ENCODE data around the gene TRIM24. TPM values are rescaled to one million over a fixed set of nuclear protein-coding genes. Genes with fewer than 3 reads are reported as not detected.
A peak's percentile ranks its signal among the peaks of the same experiment; 100 is the strongest.
"Not testable (repeated sequence)": the region's sequence is repeated elsewhere in the genome, so short reads cannot be mapped to it uniquely, and the experiment has no call there.

TRIM24 gene
- total and polyA plus RNA-seq, 7 experiments from 2014 or later, result 8.1 to 19.3 (median 17.7) TPM

DNA sequence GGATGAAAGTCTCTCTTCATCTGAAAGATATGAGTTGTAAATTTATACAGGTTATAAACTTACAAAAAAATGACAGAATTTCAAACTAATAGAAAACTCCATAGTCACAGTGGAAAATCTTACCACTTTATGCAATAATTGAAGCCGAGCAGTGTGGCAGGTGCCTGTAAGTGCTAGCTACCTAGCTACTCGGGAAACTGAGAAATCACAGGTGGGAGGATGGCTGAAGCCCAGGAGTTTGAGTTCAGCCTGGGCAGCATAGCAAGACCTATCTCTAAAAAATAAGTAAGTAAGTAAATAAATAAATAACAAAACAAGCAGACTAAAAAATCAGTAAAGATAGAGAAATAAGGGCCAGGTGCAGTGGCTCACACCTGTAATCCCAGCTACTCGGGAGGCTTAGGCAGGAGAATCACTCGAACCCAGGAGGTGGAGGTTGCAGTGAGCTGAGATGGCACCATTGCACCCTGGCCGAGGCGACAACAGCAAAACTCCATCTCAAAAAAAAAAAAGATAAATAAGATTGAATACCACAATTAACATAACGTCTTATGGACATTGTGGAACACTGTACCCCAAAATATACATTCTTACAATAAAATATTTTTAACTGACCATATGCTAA lies 61.9 kb downstream of the TRIM24 start:
- H3K27ac Mint-ChIP-seq, result no peak overlapping the region

DNA sequence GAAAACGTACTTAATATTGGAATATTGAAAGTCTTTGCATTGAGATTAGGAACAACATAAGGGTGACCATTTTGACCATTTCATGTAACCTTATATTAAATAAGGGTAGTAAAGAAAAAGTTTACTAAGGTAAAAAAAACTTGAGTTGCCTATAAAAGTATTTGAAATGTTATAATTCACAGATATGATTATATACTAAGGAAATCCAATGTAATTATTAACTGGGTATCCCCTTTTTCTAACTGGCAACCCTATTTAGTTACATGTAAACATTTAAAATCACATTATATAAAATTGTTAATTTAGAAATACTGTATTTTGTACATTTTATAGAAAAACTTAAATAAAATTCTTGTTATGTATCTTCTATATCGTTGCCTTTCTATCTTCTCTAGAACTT lies 64.2 kb downstream of the TRIM24 start:
- Mint-ChIP-seq H3K9me3 (peaks cover 7 to 79% (median 29%) of the 10 kb centered on the region in 11 donors), H3K27ac (no peak overlapping the region), H3K4me1 (no peaks in the 10 kb centered on the region), H3K27me3 (no peaks in the 10 kb centered on the region), H3K36me3 (peaks cover 21 to 89% (median 85%) of the 10 kb centered on the region in 5 donors), H3K4me3 (no peak overlapping the region)
- Histone ChIP-seq H3K27me3 (ENCODE audit: control insufficient read depth in 2 of 2, insufficient read depth in 2 of 2, low read length in 2 of 2) (no peaks in the 10 kb centered on the region), H3K4me3 (ENCODE audit: low read length) (no peak overlapping the region), H3K9me3 (ENCODE audit: control insufficient read depth in 2 of 3, low read length in 3 of 3) (peaks cover 0 to 26% (median 9%) of the 10 kb centered on the region in 3 experiments), H3K27ac (ENCODE audit: low read depth, low read length) (no peak overlapping the region), H3K36me3 (ENCODE audit: control insufficient read depth in 2 of 3, insufficient read depth in 3 of 3, low read length in 3 of 3) (peaks cover 4 to 40% (median 7%) of the 10 kb centered on the region in 3 experiments), H3K4me1 (ENCODE audit: control insufficient read depth in 2 of 2, insufficient read depth in 2 of 2, low read length in 2 of 2) (no peaks in the 10 kb centered on the region)
- POLR2A ChIA-PET, result no interaction called here
- intact Hi-C loops (cut with micrococcal nuclease), result loop anchor here in 1 of 2 donors (5.0 kb wide), 1 partner anchor 62 kb away; the partner anchor contains the start of gene TRIM24
- ATAC-seq (no peak), DNase-seq (no peak)
- CTCF ChIA-PET, result no interaction called here

More for the DNA sequence above, 61.9 kb downstream of the TRIM24 start:
- ChIA-PET POLR2A (no interaction called here), CTCF (no interaction called here)
- intact Hi-C loops (cut with micrococcal nuclease), result loop anchor here in 1 of 2 donors (5.0 kb wide), 1 partner anchor 60 kb away; the partner anchor contains the start of gene TRIM24
- no peak overlapping the region for H3K4me3 ChIP-seq (ENCODE audit: low read length)
- Mint-ChIP-seq H3K4me3 (no peak overlapping the region), H3K9me3 (peaks cover 3 to 56% (median 18%) of the 10 kb centered on the region in 11 donors), H3K4me1 (no peaks in the 10 kb centered on the region), H3K27me3 (no peaks in the 10 kb centered on the region), H3K36me3 (peaks cover 19 to 90% (median 86%) of the 10 kb centered on the region in 5 donors)
- ATAC-seq (no peak), DNase-seq (no peak)
- no peak overlapping the region for H3K27ac ChIP-seq (ENCODE audit: low read depth, low read length)
- peaks cover 0 to 46% (median 0%) of the 10 kb centered on the region in 3 experiments for H3K36me3 ChIP-seq (ENCODE audit: control insufficient read depth in 2 of 3, insufficient read depth in 3 of 3, low read length in 3 of 3)
- no peaks in the 10 kb centered on the region for H3K27me3 ChIP-seq (ENCODE audit: control insufficient read depth in 2 of 2, insufficient read depth in 2 of 2, low read length in 2 of 2)
- H3K9me3 ChIP-seq (ENCODE audit: control insufficient read depth in 2 of 3, low read length in 3 of 3), result peaks cover 0 to 11% (median 0%) of the 10 kb centered on the region in 3 experiments
- H3K4me1 ChIP-seq (ENCODE audit: control insufficient read depth in 2 of 2, insufficient read depth in 2 of 2, low read length in 2 of 2), result no peaks in the 10 kb centered on the region

DNA sequence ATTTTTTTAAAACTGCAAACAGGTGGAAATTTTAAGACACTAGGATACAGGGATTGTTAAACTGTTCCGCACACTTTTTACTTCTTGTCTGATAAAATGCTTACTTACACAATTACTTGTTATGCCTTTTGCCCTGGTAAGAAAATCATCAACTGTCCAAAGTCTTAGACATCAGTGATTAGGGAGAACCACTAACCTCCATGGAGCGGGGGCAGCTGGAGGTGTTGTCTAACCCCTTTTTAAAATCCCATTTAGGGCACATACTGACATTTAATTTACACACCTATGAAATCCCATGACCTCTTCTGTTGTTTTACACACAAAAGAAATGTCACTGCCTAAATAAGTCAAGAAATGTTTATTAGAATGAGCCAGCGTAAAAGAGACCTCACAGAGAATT lies 65.7 kb downstream of the TRIM24 start:
- Mint-ChIP-seq H3K9me3 (peaks cover 4 to 88% (median 29%) of the 10 kb centered on the region in 11 donors), H3K27ac (no peak overlapping the region), H3K4me1 (no peaks in the 10 kb centered on the region), H3K36me3 (peaks cover 16 to 88% (median 84%) of the 10 kb centered on the region in 5 donors), H3K27me3 (no peaks in the 10 kb centered on the region), H3K4me3 (peak overlapping the region in 1 of 10 donors; percentile 16)
- Histone ChIP-seq H3K27ac (ENCODE audit: low read depth, low read length) (no peak overlapping the region), H3K27me3 (ENCODE audit: control insufficient read depth in 2 of 2, insufficient read depth in 2 of 2, low read length in 2 of 2) (no peaks in the 10 kb centered on the region), H3K9me3 (ENCODE audit: control insufficient read depth in 2 of 3, low read length in 3 of 3) (peaks cover 0 to 29% (median 9%) of the 10 kb centered on the region in 3 experiments), H3K4me3 (ENCODE audit: low read length) (no peak overlapping the region), H3K36me3 (ENCODE audit: control insufficient read depth in 2 of 3, insufficient read depth in 3 of 3, low read length in 3 of 3) (peaks cover 4 to 43% (median 7%) of the 10 kb centered on the region in 3 experiments), H3K4me1 (ENCODE audit: control insufficient read depth in 2 of 2, insufficient read depth in 2 of 2, low read length in 2 of 2) (no peaks in the 10 kb centered on the region)
- ChIA-PET CTCF (no interaction called here), POLR2A (no interaction called here)
- no peak for DNase-seq
- intact Hi-C loops (cut with micrococcal nuclease), result no loop called here
- no peak for ATAC-seq

DNA sequence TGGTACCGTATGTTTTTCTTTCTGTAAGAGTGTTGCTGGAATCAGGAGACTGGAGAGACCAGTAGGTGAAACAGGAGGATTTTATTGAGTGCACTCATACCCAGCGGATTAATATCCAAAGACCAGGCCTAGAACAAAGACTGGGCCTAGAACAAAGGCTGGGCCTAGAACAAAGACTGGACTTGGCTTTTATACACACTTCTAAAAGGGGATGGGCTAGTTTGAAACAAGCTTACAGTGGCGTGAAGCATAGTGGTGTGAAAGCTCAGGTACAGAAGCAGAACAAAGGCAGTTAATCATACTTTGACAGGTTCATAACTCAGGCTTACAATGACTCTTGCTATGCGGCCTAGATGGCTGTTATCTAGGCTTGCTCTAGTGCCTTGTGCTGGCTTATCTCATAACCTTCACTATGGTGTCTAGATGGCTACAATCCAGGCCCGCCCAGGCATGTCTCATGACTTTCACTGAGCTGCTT lies 67.7 kb downstream of the TRIM24 start:
- Mint-ChIP-seq H3K4me3 (no peak overlapping the region), H3K27ac (peak overlapping the region in 1 of 9 donors; percentile 45), H3K4me1 (peaks cover 0 to 3% (median 0%) of the 10 kb centered on the region in 7 donors), H3K27me3 (no peaks in the 10 kb centered on the region), H3K36me3 (peaks cover 16 to 82% (median 76%) of the 10 kb centered on the region in 5 donors), H3K9me3 (peaks cover 4 to 81% (median 34%) of the 10 kb centered on the region in 11 donors)
- Histone ChIP-seq H3K27ac (ENCODE audit: low read depth, low read length) (no peak overlapping the region), H3K4me1 (ENCODE audit: control insufficient read depth in 2 of 2, insufficient read depth in 2 of 2, low read length in 2 of 2) (no peaks in the 10 kb centered on the region), H3K4me3 (ENCODE audit: low read length) (no peak overlapping the region), H3K27me3 (ENCODE audit: control insufficient read depth in 2 of 2, insufficient read depth in 2 of 2, low read length in 2 of 2) (no peaks in the 10 kb centered on the region), H3K9me3 (ENCODE audit: control insufficient read depth in 2 of 3, low read length in 3 of 3) (peaks cover 0 to 29% (median 9%) of the 10 kb centered on the region in 3 experiments), H3K36me3 (ENCODE audit: control insufficient read depth in 2 of 3, insufficient read depth in 3 of 3, low read length in 3 of 3) (peaks cover 4 to 38% (median 7%) of the 10 kb centered on the region in 3 experiments)
- intact Hi-C loops (cut with micrococcal nuclease), result no loop called here
- ATAC-seq (no peak), DNase-seq (peak in 1 of 9 donors; percentile 3)
- ChIA-PET POLR2A (no interaction called here), CTCF (no interaction called here)

DNA sequence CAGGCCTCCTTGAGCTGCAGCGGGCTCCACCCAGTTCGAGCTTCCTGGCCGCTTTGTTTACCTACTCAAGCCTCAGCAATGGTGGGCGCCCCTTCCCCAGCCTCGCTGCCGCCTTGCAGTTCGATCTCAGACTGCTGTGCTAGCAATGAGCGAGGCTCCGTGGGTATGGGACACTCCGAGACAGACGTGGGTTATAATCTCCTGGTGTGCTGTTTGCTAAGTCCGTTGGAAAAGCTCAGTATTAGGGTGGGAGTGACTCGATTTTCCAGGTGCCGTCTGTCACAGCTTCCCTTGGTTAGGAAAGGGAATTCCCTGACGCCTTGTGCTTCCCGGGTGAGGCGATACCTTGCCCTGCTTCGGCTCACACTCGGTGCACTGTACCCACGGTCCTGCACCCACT lies 76.8 kb downstream of the TRIM24 start:
- H3K27me3 Mint-ChIP-seq; CTCF ChIA-PET; H3K4me1 ChIP-seq (ENCODE audit: control insufficient read depth in 2 of 2, insufficient read depth in 2 of 2, low read length in 2 of 2); H3K27ac Mint-ChIP-seq; H3K4me3 ChIP-seq (ENCODE audit: low read length); H3K27me3 ChIP-seq (ENCODE audit: control insufficient read depth in 2 of 2, insufficient read depth in 2 of 2, low read length in 2 of 2); DNase-seq; H3K9me3 ChIP-seq (ENCODE audit: control insufficient read depth in 2 of 3, low read length in 3 of 3); H3K27ac ChIP-seq (ENCODE audit: low read depth, low read length); ATAC-seq; POLR2A ChIA-PET; intact Hi-C loops (cut with micrococcal nuclease); H3K4me3 Mint-ChIP-seq: not testable (repeated sequence)
- Mint-ChIP-seq H3K4me1 (peaks cover 0 to 24% (median 17%) of the 10 kb centered on the region in 7 donors), H3K36me3 (peaks cover 24 to 87% (median 74%) of the 10 kb centered on the region in 5 donors), H3K9me3 (peaks cover 0 to 15% (median 3%) of the 10 kb centered on the region in 11 donors)
- H3K36me3 ChIP-seq (ENCODE audit: control insufficient read depth in 2 of 3, insufficient read depth in 3 of 3, low read length in 3 of 3), result peaks cover 0 to 29% (median 0%) of the 10 kb centered on the region in 3 experiments

DNA sequence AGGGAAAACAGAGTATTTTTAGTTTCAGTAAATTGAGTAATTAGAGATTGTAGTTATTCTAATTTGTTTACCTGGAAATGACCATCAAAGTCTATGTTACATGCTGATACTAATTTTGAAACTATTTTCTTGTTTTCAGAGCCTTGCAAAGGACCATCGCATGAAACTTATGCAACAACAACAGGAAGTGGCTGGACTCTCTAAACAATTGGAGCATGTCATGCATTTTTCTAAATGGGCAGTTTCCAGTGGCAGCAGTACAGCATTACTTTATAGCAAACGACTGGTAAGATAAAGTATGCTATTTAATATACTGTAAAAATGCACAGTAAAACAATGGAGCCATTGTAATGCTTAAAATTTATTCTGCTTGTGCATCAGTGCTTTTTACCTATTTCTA lies 78.5 kb downstream of the TRIM24 start:
- intact Hi-C loops (cut with micrococcal nuclease), result no loop called here
- no peaks in the 10 kb centered on the region for H3K4me1 ChIP-seq (ENCODE audit: control insufficient read depth in 2 of 2, insufficient read depth in 2 of 2, low read length in 2 of 2)
- Mint-ChIP-seq H3K36me3 (peaks cover 28 to 85% (median 74%) of the 10 kb centered on the region in 5 donors), H3K27ac (no peak overlapping the region), H3K4me3 (no peak overlapping the region), H3K9me3 (peaks cover 0 to 8% (median 3%) of the 10 kb centered on the region in 11 donors), H3K27me3 (no peaks in the 10 kb centered on the region), H3K4me1 (peaks cover 0 to 22% (median 15%) of the 10 kb centered on the region in 7 donors)
- ChIA-PET POLR2A (no interaction called here), CTCF (no interaction called here)
- no peak for DNase-seq
- H3K27ac ChIP-seq (ENCODE audit: low read depth, low read length), result no peak overlapping the region
- H3K4me3 ChIP-seq (ENCODE audit: low read length), result no peak overlapping the region
- no peak for ATAC-seq
- no peaks in the 10 kb centered on the region for H3K27me3 ChIP-seq (ENCODE audit: control insufficient read depth in 2 of 2, insufficient read depth in 2 of 2, low read length in 2 of 2)
- H3K9me3 ChIP-seq (ENCODE audit: control insufficient read depth in 2 of 3, low read length in 3 of 3), result no peaks in the 10 kb centered on the region
- H3K36me3 ChIP-seq (ENCODE audit: control insufficient read depth in 2 of 3, insufficient read depth in 3 of 3, low read length in 3 of 3), result peaks cover 0 to 30% (median 0%) of the 10 kb centered on the region in 3 experiments

Measured in naive thymus-derived CD4-positive, alpha-beta T cell (primary cell).